NCI-H69 (cell line): ENCODE measurements around the gene ZNF577.

Experiments used
- DNase-seq: peaks from one replicate; lab custom pipeline; 2025; lab: John Stamatoyannopoulos, UW

Gene ZNF577

GRCh38 chr19:51861870-51862622, 25.7 kb downstream of the ZNF577 start:
- DNase-seq = no peak

- DNase-seq = no peak
Observed at GRCh38 chr19:51837145-51837544, 50.6 kb downstream of the ZNF577 start.

GRCh38 chr19:51830274-51830673, 57.5 kb downstream of the ZNF577 start:
- DNase-seq = no peak

GRCh38 chr19:51824281-51825005, 63.3 kb downstream of the ZNF577 start:
- DNase-seq = no peak

GRCh38 chr19:51822946-51823345, 64.8 kb downstream of the ZNF577 start:
- no peak for DNase-seq

- no peak for DNase-seq
Observed at GRCh38 chr19:51822325-51822724, 65.4 kb downstream of the ZNF577 start.

GRCh38 chr19:51821921-51822320, 65.8 kb downstream of the ZNF577 start:
- DNase-seq = no peak

- DNase-seq = no peak
Observed at GRCh38 chr19:51821456-51821855, 66.3 kb downstream of the ZNF577 start.
